ENCODE measurements around the gene MRPL40. TPM values are rescaled to one million over a fixed set of nuclear protein-coding genes. Genes with fewer than 3 reads are reported as not detected.

Gene MRPL40
- total and polyA plus RNA-seq, 2 of the 13 experiments (the other 11 are each of a cell fraction or from before 2014, with no cell fraction given): 42.7 to 79.7 TPM

DNA sequence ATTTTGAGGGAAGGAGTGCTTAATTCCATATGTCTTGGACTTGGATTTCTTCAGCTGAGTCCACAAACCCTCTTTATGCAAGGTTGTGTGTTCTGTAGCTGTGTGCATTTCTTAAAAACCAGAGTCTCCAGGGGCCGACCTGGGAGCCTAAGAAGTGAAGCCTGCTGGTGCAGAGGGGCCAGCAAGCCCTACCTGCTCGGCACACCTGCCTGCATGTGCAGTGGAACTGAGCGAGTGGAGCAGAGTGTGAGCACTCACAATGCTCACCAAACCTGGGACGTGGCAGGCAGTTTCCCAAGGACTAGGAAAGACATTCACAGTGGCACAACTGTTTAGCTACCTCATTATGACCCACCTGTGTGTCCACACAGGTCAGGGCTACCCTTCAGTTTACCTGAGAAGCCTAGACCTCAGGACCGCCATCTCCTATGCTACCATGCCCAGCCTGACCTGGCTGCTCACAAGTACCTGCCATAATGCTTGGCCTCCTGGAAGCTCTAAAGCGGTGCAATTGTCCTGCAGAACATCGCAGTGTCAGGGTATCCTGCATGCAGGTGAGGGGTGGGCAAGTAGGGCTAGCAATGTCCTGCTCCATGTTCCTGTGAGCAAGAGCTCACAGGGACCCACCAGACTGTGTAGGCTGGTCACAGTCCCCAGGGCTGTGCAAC, 11.3 kb downstream of the MRPL40 start (continued):
- TF ChIP-seq THRA (CRISPR knock-in tag; IDR thresholded peaks at IDR 0.05; ENCODE audit: borderline replicate concordance) (no peak), TAF1 (CRISPR knock-in tag; IDR thresholded peaks at IDR 0.05) (no peak), FLYWCH1 (CRISPR knock-in tag; IDR thresholded peaks at IDR 0.05) (no peak), HMGXB3 (CRISPR knock-in tag; IDR thresholded peaks at IDR 0.05; ENCODE audit: borderline replicate concordance) (no peak), ZNF615 (CRISPR knock-in tag; IDR thresholded peaks at IDR 0.05; ENCODE audit: borderline replicate concordance) (no peak)
- TF ChIP-seq, protein P1, sequence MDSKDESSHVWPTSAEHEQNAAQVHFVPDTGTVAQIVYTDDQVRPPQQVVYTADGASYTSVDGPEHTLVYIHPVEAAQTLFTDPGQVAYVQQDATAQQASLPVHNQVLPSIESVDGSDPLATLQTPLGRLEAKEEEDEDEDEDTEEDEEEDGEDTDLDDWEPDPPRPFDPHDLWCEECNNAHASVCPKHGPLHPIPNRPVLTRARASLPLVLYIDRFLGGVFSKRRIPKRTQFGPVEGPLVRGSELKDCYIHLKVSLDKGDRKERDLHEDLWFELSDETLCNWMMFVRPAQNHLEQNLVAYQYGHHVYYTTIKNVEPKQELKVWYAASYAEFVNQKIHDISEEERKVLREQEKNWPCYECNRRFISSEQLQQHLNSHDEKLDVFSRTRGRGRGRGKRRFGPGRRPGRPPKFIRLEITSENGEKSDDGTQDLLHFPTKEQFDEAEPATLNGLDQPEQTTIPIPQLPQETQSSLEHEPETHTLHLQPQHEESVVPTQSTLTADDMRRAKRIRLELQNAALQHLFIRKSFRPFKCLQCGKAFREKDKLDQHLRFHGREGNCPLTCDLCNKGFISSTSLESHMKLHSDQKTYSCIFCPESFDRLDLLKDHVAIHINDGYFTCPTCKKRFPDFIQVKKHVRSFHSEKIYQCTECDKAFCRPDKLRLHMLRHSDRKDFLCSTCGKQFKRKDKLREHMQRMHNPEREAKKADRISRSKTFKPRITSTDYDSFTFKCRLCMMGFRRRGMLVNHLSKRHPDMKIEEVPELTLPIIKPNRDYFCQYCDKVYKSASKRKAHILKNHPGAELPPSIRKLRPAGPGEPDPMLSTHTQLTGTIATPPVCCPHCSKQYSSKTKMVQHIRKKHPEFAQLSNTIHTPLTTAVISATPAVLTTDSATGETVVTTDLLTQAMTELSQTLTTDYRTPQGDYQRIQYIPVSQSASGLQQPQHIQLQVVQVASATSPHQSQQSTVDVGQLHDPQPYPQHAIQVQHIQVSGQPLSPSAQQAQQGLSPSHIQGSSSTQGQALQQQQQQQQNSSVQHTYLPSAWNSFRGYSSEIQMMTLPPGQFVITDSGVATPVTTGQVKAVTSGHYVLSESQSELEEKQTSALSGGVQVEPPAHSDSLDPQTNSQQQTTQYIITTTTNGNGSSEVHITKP (CRISPR knock-in tag; IDR thresholded peaks at IDR 0.05; ENCODE audit: low read depth): no peak
- TF ChIP-seq, protein P2, sequence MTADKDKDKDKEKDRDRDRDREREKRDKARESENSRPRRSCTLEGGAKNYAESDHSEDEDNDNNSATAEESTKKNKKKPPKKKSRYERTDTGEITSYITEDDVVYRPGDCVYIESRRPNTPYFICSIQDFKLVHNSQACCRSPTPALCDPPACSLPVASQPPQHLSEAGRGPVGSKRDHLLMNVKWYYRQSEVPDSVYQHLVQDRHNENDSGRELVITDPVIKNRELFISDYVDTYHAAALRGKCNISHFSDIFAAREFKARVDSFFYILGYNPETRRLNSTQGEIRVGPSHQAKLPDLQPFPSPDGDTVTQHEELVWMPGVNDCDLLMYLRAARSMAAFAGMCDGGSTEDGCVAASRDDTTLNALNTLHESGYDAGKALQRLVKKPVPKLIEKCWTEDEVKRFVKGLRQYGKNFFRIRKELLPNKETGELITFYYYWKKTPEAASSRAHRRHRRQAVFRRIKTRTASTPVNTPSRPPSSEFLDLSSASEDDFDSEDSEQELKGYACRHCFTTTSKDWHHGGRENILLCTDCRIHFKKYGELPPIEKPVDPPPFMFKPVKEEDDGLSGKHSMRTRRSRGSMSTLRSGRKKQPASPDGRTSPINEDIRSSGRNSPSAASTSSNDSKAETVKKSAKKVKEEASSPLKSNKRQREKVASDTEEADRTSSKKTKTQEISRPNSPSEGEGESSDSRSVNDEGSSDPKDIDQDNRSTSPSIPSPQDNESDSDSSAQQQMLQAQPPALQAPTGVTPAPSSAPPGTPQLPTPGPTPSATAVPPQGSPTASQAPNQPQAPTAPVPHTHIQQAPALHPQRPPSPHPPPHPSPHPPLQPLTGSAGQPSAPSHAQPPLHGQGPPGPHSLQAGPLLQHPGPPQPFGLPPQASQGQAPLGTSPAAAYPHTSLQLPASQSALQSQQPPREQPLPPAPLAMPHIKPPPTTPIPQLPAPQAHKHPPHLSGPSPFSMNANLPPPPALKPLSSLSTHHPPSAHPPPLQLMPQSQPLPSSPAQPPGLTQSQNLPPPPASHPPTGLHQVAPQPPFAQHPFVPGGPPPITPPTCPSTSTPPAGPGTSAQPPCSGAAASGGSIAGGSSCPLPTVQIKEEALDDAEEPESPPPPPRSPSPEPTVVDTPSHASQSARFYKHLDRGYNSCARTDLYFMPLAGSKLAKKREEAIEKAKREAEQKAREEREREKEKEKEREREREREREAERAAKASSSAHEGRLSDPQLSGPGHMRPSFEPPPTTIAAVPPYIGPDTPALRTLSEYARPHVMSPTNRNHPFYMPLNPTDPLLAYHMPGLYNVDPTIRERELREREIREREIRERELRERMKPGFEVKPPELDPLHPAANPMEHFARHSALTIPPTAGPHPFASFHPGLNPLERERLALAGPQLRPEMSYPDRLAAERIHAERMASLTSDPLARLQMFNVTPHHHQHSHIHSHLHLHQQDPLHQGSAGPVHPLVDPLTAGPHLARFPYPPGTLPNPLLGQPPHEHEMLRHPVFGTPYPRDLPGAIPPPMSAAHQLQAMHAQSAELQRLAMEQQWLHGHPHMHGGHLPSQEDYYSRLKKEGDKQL (CRISPR knock-in tag; IDR thresholded peaks at IDR 0.05; ENCODE audit: low read depth): no peak
